HG02870 (cell line): ENCODE results near the gene EPN1.

ENCODE experiments used
- ATAC-seq: cut with Tn5 transposase; IDR thresholded peaks from one replicate; pipeline ENCODE4 v1.9.1; 2021; ENCODE audit warnings: mild to moderate bottlenecking, moderate library complexity; ENCODE audit not compliant: unreplicated experiment

Gene EPN1

GRCh38 chr19:55646889-55647731, 27.9 kb upstream of the EPN1 start:
- no peak for ATAC-seq

DNA sequence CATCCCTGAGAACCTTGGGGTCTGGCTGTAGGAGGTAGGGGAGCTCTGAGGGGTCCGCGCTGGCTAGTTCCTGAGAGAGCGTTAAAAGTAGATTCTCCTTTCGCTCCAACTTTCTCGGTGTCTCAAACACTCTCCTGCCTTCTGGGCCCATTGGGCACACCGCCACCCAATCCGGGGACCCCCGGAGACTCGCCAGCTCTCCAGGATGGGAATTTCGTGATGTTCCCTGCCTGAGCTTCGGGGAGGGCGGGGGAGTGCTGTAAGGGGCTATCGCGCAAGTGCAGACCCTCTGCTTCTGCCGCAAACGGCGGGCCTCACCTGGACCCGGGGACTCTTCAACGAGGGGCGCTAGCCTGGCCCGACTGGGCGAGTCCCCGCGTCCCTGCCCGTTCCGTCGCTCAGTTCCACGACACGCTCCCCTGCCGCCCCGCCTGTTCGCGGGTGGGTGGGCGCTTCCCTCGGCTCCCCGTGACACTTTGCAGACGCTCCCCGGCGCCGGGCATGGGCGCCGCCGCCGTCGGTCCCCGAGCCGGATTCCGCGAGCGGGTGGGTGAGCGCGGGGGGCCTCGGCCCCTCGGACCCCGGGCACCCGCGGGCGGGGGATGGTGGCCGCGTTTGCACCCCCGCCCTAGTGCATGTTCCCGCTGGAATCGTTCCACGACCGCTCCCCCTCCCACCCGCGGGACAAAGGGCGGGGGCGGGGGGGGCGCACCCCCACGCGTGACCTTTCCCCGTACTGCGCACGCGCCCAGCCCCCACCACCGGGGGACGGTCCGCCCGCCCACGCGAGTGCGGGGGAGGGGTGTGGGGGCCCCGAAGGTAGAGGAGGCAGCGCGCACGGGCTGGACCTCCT, 27.1 kb upstream of the EPN1 start, which contains the start of gene CCDC106:
Gene CCDC106 (plus strand): TSS at position 481 of the 853 bp plus-strand sequence. CDS start 835 bp downstream, outside the sequence.
- ATAC-seq, result no peak

DNA sequence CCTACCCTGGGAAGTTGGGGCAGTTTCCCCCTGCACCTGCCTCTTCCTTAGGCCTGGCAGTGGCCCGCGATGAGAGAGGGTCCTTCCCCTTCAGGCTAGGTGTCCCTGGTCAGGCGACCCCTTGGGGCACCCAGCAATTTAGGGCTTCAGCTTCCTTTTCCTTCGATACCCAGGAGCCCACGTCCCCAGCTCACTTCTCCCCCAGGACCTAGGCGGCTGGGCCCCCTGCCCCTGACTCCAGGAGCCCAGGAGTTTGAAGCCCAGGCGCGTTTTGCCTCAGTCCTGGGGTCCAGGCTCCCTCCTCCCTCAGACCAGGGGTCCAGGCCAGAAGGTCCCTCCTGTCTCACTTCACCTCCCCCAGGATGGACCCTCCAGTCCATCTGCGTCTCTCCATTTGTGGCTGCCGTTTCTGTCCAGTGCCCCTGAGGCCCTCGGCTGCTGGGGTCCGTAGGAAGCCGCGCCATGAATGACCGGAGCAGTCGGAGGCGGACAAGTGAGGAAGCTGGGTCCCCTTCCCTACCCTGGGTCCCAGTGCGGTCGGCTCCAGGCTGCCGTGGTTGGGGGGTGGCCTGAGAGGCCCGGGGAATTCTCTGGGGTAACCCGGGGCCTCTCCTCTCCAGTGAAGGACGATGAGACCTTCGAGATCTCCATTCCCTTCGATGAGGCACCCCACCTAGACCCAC, 26.3 kb upstream of the EPN1 start:
- ATAC-seq, result no peak

GRCh38 chr19:55649268-55650125, 25.5 kb upstream of the EPN1 start:
- no peak for ATAC-seq

DNA sequence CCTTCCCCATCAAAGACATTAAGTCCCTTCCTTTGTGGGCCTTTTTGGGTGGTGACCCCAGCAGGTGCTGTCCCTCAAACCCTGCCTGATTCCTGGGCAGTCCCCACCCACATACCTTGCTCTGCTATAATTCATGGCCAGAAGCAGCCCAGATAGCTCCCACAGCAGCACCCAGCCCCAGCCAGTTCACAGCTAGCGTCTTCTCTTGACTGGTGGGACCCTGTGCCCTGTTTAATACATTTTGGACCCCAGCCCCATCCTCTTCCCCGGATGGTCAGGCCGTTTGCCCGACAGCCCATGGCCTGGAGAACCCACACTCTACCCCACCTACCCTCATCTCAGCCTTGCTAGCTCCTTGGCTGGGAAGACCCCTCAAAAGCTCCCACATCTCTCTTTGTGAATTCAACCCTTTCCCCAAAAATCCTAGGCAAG, 24.9 kb upstream of the EPN1 start:
- ATAC-seq, result no peak

- ATAC-seq, result no peak
Measured at GRCh38 chr19:55650602-55651230, 24.3 kb upstream of the EPN1 start.

GRCh38 chr19:55651236-55651635, 23.8 kb upstream of the EPN1 start:
- ATAC-seq, result no peak

DNA sequence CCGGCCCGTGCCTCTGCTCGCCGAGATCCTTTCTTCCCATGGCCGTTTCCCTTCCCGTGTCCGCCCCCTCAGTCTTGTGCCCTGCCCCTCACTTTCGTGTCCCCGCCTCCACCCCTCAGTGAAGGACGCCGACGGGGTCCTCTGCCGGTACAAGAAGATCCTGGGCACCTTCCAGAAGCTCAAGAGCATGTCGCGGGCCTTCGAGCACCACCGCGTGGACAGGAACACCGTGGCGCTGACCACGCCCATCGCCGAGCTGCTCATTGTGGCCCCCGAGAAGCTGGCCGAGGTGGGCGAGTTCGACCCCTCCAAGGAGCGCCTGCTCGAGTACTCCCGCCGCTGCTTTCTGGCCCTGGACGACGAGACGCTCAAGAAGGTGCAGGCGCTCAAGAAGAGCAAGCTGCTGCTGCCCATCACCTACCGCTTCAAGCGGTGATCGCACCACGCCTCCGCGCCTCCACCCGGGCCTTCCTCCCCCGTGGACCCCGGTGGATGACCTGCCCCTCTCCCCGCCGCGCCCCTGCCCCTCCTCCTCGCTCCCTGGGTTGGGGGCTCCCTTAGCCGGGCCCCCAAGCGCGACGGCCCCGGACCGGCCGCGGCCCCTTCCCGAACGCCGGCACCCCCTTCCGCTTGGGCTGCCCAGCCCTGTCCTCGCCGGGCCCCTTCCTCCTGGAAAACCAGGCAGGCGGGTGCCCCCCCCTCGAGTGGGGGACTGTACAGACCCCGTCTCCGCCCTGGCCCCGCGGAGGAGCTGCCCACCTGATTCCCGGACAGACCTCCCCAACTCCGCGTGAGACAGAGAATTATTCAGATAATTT, 22.5 kb upstream of the EPN1 start:
- ATAC-seq, result no peak

DNA sequence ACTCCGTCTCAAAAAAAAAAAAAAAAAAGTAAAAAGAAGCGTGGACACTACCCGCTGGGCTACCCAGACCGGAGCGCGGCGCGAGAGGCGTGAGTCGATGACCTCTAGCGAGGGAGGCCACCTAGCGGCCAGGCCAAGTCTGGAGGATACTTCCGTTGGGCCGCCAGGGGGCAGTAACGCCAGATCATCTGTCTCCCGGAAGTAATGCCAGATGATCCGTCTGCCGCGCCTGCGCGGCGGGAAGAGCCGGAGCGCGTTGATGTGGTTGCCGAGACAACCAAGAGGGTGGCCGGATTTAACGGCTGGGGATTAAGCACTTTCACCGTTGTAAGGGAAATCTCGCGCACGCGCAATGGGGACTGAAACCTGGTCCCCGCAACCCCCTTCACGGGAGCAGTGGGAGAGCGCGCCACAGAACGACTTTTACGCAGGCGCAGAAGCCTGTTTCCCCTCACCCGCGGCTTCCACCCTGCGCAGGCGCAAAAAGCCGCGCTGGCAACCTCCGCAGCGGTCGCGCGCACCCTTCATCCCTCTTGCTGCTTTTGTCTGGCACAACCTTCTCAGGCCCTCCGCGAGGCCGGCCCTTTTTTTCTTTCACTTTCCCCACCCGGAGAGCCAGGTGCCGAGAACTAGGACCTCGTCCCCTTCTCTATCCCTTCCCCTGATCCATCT, 21.2 kb upstream of the EPN1 start:
- peak; percentile 38 for ATAC-seq

- ATAC-seq, result peak; percentile 55
Measured at GRCh38 chr19:55654323-55654867, 20.6 kb upstream of the EPN1 start.

DNA sequence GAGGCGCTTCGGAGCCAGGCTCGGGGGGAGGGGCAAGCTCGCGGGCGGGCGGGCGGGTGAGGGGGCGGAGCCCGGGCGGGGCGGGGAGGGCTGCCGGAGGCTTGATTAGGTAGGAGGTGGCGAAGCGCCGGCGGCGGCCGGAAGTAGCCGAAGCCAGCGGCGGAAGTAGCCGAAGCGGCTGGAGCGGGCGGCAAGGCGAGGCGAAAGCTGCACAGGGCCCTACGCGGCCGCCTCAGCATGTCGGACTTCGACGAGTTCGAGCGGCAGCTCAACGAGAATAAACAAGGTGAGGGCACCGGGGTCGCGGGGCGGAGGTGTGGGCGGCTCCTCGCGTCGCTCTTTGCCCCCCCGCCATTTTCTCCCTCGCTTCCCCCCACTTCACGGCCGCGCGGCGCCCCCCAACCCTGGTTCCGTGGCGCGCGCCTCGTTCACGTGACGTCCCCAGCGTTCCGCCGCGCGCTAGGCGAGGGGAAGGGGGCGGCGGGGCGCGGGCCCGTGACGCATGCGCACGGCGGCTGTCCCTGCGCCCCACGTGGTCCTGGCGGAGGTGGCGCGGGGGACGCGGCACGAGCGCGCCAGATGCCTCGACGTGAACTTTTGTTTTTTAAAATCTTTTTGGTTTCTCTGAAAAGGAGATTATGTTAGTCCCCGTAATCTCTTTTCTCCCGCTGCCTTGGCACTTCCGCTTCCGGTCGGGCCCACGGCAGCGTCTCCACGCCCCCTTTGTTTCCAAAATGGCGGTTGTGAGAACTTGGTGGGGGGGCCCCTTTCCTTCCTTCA, 20.0 kb upstream of the EPN1 start, which contains the start of gene U2AF2:
Gene U2AF2 (plus strand): TSS at position 168 of the 780 bp plus-strand sequence. CDS start 70 bp downstream, at position 238.
- peak; percentile 28 for ATAC-seq

- ATAC-seq, result no peak
Measured at GRCh38 chr19:55655648-55656040, 19.4 kb upstream of the EPN1 start.

DNA sequence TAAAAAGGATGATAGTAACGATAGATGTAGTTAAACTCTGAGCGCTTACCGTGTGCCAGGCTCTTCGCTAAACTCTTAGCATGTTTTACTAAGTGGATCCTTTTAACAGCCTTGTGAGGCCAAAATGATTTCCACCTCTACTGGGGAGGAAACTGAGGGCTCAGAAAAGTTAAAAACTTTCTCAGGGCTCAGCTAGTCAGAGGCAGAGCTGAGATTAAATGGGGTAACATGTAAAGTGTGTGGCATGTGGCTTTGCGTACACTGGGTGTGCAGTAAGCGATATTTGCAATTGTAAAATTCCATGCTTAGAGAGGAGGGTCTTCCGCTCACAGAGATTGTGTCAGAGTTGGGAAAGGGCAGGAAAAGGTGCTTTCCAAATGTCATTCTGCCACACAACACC, 18.5 kb upstream of the EPN1 start:
- ATAC-seq, result no peak

GRCh38 chr19:55656988-55657747, 17.9 kb upstream of the EPN1 start:
- ATAC-seq, result no peak

GRCh38 chr19:55658846-55659459, 16.1 kb upstream of the EPN1 start:
- no peak for ATAC-seq

- ATAC-seq, result no peak
Measured at GRCh38 chr19:55659822-55660221, 15.2 kb upstream of the EPN1 start.
